Vagina (tissue), 2 donors: ENCODE measurements around the gene OR52N1.

Experiments used
- CTCF ChIP-seq, 3 experiments: fragments of 450-650 bp in 2 of 3; fragments of 200-600 bp in 1 of 3; sonication (generic) in 1 of 3; IDR thresholded peaks; one replicate each; pipeline ENCODE4 v1.5.1; 2017 to 2019; ENCODE audit warnings: antibody characterized with exemption in 3 of 3, mild to moderate bottlenecking in 2 of 3, moderate library complexity in 2 of 3
- POLR2A ChIP-seq, 2 donors: fragments of 450-650 bp; IDR thresholded peaks; one replicate each; pipeline ENCODE4 v1.6.1; 2017; ENCODE audit warnings: antibody characterized with exemption in 2 of 2, mild to moderate bottlenecking in 2 of 2, moderate library complexity in 2 of 2
- POLR2AphosphoS5 ChIP-seq, 2 donors: sonication (generic); formaldehyde crosslinking; IDR thresholded peaks; one replicate each; pipeline ENCODE4 v1.9.0; 2017; ENCODE audit warnings: antibody characterized with exemption in 2 of 2, mild to moderate bottlenecking in 2 of 2, low read depth in 1 of 2; ENCODE audit not compliant: insufficient read depth in 1 of 2

GRCh38 chr11:5737091-5737490 is 54.0 kb downstream of the OR52N1 start:
- TF ChIP-seq CTCF (IDR thresholded peaks at IDR 0.05) (no peak), POLR2A (IDR thresholded peaks at IDR 0.05) (no peak), POLR2AphosphoS5 (IDR thresholded peaks at IDR 0.05; ENCODE audit: insufficient read depth in 1 of 2, low read depth in 1 of 2) (no peak)
